Glomerular visceral epithelial cell (primary cell): ENCODE measurements around the gene ZDHHC14.
A peak's percentile ranks its signal among the peaks of the same experiment; 100 is the strongest.

Experiments used
- DNase-seq: peaks from one replicate; pipeline ENCODE4 v3.0.0-alpha.2; 2016; ENCODE audit errors: extremely low spot score

Gene ZDHHC14

GRCh38 chr6:157516319-157517026 lies 135.5 kb downstream of the ZDHHC14 start:
- peak; percentile 43 for DNase-seq

- no peak for DNase-seq
Observed at GRCh38 chr6:157517601-157518359, 136.8 kb downstream of the ZDHHC14 start.

- DNase-seq = no peak
Observed at GRCh38 chr6:157518397-157519250, 137.6 kb downstream of the ZDHHC14 start.

- no peak for DNase-seq
Observed at GRCh38 chr6:157519255-157520116, 138.5 kb downstream of the ZDHHC14 start.

- DNase-seq = no peak
Observed at GRCh38 chr6:157520117-157520406, 139.1 kb downstream of the ZDHHC14 start.

- DNase-seq = no peak
Observed at GRCh38 chr6:157520596-157521361, 139.8 kb downstream of the ZDHHC14 start.

GRCh38 chr6:157521362-157522335 lies 140.7 kb downstream of the ZDHHC14 start:
- DNase-seq = no peak

- no peak for DNase-seq
Observed at GRCh38 chr6:157522472-157522871, 141.5 kb downstream of the ZDHHC14 start.

GRCh38 chr6:157524735-157525134 lies 143.7 kb downstream of the ZDHHC14 start:
- DNase-seq = no peak

GRCh38 chr6:157525292-157525889 lies 144.4 kb downstream of the ZDHHC14 start:
- no peak for DNase-seq

- no peak for DNase-seq
Observed at GRCh38 chr6:157525918-157526425, 145.0 kb downstream of the ZDHHC14 start.

- no peak for DNase-seq
Observed at GRCh38 chr6:157527471-157527907, 146.5 kb downstream of the ZDHHC14 start.

- peak; percentile 52 for DNase-seq
Observed at GRCh38 chr6:157528931-157529653, 148.1 kb downstream of the ZDHHC14 start.

- no peak for DNase-seq
Observed at GRCh38 chr6:157529654-157530039, 148.7 kb downstream of the ZDHHC14 start.

- DNase-seq = no peak
Observed at GRCh38 chr6:157530126-157530525, 149.1 kb downstream of the ZDHHC14 start.

GRCh38 chr6:157530724-157531168 lies 149.8 kb downstream of the ZDHHC14 start:
- DNase-seq = no peak

- DNase-seq = peak; percentile 46
Observed at GRCh38 chr6:157531169-157531985, 150.4 kb downstream of the ZDHHC14 start.
